Measurements from ENCODE around the gene PANX2.

DNA sequence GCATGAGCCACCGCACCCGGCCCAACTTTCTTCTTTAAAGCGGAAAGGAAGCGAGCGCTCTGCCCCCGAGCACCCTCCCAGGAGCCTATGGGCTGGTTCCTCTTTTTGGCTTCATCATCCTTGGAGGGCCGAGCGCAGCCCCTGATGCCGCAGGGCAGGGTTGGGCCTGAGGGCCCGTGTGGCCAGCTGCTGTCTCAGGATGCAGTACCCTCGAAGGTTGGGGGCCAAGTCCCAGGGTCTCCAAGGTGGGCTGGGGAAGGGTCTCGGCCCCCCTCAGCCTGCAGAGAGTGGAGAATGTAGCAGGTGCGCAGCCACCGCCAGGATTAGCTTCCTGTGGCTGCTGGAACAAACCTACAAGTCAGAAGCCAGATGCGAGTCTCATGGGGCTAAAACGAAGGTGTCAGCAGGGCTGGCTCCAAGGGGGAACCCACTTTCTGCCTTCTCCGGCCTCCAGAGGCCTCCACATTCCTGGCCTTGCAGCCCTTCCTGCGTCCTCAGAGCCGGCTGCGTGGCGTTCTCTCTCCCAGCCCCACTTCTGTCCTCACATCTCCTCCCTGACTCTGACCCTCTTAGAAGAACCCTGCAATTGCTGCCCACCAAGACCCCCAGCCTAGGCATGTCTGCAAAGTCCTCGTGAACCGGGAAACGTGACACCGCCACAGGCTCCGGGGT is 2.9 kb downstream of the PANX2 start:
- TF ChIP-seq, protein P1, sequence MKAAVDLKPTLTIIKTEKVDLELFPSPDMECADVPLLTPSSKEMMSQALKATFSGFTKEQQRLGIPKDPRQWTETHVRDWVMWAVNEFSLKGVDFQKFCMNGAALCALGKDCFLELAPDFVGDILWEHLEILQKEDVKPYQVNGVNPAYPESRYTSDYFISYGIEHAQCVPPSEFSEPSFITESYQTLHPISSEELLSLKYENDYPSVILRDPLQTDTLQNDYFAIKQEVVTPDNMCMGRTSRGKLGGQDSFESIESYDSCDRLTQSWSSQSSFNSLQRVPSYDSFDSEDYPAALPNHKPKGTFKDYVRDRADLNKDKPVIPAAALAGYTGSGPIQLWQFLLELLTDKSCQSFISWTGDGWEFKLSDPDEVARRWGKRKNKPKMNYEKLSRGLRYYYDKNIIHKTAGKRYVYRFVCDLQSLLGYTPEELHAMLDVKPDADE (IDR thresholded peaks at IDR 0.05), result no peak
- TF ChIP-seq POLR2AphosphoS5 (IDR thresholded peaks at IDR 0.05; ENCODE audit: low read depth) (no peak), EZH2phosphoT487 (IDR thresholded peaks at IDR 0.05; ENCODE audit: unreplicated experiment) (no peak), EZH2 (IDR thresholded peaks at IDR 0.05; ENCODE audit: low read depth, unreplicated experiment) (no peak), CREB1 (CRISPR knock-in tag; IDR thresholded peaks at IDR 0.05; ENCODE audit: low read depth) (no peak), ZNF114 (CRISPR knock-in tag; IDR thresholded peaks at IDR 0.05) (no peak), NANOG (IDR thresholded peaks at IDR 0.05; ENCODE audit: borderline replicate concordance) (no peak), JUNB (IDR thresholded peaks at IDR 0.05; ENCODE audit: unreplicated experiment) (no peak), STAT1 (IDR thresholded peaks at IDR 0.05; ENCODE audit: unreplicated experiment) (no peak)
- TF ChIP-seq, protein P2, sequence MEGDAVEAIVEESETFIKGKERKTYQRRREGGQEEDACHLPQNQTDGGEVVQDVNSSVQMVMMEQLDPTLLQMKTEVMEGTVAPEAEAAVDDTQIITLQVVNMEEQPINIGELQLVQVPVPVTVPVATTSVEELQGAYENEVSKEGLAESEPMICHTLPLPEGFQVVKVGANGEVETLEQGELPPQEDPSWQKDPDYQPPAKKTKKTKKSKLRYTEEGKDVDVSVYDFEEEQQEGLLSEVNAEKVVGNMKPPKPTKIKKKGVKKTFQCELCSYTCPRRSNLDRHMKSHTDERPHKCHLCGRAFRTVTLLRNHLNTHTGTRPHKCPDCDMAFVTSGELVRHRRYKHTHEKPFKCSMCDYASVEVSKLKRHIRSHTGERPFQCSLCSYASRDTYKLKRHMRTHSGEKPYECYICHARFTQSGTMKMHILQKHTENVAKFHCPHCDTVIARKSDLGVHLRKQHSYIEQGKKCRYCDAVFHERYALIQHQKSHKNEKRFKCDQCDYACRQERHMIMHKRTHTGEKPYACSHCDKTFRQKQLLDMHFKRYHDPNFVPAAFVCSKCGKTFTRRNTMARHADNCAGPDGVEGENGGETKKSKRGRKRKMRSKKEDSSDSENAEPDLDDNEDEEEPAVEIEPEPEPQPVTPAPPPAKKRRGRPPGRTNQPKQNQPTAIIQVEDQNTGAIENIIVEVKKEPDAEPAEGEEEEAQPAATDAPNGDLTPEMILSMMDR (conservative IDR thresholded peaks at IDR 0.05; ENCODE audit: low read depth in 2 of 2), result no peak
- TF ChIP-seq, protein P3, sequence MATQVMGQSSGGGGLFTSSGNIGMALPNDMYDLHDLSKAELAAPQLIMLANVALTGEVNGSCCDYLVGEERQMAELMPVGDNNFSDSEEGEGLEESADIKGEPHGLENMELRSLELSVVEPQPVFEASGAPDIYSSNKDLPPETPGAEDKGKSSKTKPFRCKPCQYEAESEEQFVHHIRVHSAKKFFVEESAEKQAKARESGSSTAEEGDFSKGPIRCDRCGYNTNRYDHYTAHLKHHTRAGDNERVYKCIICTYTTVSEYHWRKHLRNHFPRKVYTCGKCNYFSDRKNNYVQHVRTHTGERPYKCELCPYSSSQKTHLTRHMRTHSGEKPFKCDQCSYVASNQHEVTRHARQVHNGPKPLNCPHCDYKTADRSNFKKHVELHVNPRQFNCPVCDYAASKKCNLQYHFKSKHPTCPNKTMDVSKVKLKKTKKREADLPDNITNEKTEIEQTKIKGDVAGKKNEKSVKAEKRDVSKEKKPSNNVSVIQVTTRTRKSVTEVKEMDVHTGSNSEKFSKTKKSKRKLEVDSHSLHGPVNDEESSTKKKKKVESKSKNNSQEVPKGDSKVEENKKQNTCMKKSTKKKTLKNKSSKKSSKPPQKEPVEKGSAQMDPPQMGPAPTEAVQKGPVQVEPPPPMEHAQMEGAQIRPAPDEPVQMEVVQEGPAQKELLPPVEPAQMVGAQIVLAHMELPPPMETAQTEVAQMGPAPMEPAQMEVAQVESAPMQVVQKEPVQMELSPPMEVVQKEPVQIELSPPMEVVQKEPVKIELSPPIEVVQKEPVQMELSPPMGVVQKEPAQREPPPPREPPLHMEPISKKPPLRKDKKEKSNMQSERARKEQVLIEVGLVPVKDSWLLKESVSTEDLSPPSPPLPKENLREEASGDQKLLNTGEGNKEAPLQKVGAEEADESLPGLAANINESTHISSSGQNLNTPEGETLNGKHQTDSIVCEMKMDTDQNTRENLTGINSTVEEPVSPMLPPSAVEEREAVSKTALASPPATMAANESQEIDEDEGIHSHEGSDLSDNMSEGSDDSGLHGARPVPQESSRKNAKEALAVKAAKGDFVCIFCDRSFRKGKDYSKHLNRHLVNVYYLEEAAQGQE (IDR thresholded peaks at IDR 0.05; ENCODE audit: unreplicated experiment), result no peak
- TF ChIP-seq, protein P4, sequence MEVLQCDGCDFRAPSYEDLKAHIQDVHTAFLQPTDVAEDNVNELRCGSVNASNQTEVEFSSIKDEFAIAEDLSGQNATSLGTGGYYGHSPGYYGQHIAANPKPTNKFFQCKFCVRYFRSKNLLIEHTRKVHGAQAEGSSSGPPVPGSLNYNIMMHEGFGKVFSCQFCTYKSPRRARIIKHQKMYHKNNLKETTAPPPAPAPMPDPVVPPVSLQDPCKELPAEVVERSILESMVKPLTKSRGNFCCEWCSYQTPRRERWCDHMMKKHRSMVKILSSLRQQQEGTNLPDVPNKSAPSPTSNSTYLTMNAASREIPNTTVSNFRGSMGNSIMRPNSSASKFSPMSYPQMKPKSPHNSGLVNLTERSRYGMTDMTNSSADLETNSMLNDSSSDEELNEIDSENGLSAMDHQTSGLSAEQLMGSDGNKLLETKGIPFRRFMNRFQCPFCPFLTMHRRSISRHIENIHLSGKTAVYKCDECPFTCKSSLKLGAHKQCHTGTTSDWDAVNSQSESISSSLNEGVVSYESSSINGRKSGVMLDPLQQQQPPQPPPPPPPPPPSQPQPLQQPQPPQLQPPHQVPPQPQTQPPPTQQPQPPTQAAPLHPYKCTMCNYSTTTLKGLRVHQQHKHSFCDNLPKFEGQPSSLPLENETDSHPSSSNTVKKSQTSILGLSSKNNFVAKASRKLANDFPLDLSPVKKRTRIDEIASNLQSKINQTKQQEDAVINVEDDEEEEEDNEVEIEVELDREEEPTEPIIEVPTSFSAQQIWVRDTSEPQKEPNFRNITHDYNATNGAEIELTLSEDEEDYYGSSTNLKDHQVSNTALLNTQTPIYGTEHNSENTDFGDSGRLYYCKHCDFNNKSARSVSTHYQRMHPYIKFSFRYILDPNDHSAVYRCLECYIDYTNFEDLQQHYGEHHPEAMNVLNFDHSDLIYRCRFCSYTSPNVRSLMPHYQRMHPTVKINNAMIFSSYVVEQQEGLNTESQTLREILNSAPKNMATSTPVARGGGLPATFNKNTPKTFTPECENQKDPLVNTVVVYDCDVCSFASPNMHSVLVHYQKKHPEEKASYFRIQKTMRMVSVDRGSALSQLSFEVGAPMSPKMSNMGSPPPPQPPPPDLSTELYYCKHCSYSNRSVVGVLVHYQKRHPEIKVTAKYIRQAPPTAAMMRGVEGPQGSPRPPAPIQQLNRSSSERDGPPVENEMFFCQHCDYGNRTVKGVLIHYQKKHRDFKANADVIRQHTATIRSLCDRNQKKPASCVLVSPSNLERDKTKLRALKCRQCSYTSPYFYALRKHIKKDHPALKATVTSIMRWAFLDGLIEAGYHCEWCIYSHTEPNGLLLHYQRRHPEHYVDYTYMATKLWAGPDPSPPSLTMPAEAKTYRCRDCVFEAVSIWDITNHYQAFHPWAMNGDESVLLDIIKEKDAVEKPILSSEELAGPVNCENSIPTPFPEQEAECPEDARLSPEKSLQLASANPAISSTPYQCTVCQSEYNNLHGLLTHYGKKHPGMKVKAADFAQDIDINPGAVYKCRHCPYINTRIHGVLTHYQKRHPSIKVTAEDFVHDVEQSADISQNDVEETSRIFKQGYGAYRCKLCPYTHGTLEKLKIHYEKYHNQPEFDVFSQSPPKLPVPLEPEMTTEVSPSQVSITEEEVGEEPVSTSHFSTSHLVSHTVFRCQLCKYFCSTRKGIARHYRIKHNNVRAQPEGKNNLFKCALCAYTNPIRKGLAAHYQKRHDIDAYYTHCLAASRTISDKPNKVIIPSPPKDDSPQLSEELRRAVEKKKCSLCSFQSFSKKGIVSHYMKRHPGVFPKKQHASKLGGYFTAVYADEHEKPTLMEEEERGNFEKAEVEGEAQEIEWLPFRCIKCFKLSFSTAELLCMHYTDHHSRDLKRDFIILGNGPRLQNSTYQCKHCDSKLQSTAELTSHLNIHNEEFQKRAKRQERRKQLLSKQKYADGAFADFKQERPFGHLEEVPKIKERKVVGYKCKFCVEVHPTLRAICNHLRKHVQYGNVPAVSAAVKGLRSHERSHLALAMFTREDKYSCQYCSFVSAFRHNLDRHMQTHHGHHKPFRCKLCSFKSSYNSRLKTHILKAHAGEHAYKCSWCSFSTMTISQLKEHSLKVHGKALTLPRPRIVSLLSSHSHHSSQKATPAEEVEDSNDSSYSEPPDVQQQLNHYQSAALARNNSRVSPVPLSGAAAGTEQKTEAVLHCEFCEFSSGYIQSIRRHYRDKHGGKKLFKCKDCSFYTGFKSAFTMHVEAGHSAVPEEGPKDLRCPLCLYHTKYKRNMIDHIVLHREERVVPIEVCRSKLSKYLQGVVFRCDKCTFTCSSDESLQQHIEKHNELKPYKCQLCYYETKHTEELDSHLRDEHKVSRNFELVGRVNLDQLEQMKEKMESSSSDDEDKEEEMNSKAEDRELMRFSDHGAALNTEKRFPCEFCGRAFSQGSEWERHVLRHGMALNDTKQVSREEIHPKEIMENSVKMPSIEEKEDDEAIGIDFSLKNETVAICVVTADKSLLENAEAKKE (CRISPR knock-in tag; IDR thresholded peaks at IDR 0.05), result no peak
